GM12874 (cell line): Measurements from ENCODE around the gene MRPS18B.

Experiments used
- CTCF ChIP-seq: IDR thresholded peaks from 2 replicates; pipeline ENCODE4 v1.5.1; 2011; ENCODE audit warnings: low read depth, mild to moderate bottlenecking, control low read depth, low read length, moderate library complexity; ENCODE audit not compliant: insufficient read depth

MRPS18B gene

GRCh38 chr6:30573113-30573512, 44.5 kb upstream of the MRPS18B start:
- TF ChIP-seq CTCF = no peak

DNA sequence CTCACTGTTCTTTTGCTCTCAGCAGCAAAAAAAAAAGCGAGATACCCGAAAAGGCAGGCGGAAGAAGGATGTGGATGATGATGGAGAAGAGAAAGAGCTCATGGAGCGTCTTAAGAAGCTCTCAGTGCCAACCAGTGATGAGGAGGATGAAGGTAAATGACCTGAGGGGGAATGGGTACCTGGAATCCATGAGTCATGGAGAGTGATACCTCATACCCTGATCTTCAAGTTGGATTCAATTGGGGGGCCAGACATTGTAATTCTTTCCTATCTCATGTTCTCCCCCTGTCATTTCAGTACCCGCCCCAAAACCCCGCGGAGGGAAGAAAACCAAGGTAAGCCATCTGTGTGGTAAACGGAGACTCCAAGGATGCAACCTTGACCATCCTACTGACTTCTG, 39.6 kb upstream of the MRPS18B start:
- TF ChIP-seq CTCF = no peak

DNA sequence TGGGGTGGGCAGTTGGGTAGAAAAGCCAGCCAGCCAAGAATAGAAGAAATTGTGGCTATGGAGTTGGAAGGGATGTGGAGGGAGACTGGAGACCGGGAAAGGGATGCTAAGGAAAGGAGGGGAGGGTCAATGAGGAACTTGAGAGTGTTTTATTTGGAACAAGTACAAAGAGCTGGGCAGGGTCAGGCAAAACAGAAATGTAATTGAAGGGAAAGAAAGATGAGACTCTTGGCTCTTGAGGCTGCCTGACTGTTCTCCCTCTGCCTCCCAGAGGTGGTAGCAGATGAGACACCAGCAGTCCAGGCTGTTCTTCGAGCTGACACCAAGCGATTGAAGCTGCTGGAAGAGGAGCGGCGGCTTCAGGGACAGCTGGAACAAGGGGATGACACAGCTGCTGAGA, 33.7 kb upstream of the MRPS18B start:
- no peak for TF ChIP-seq CTCF

GRCh38 chr6:30589754-30590358, 27.8 kb upstream of the MRPS18B start:
- no peak for TF ChIP-seq CTCF

GRCh38 chr6:30590509-30590908, 27.1 kb upstream of the MRPS18B start:
- no peak for TF ChIP-seq CTCF

DNA sequence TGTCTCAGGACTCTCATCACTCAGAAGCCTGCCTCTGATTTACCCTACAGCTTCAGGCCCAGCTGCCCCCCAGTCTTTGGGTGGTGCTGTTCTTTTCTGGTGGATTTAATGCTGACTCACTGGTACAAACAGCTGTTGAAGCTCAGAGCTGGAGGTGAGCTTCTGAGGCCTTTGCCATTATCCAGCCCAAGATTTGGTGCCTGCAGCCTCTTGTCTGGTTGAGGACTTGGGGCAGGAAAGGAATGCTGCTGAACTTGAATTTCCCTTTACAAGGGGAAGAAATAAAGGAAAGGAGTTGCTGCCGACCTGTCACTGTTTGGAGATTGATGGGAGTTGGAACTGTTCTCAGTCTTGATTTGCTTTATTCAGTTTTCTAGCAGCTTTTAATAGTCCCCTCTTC, 26.6 kb upstream of the MRPS18B start:
- TF ChIP-seq CTCF = no peak

DNA sequence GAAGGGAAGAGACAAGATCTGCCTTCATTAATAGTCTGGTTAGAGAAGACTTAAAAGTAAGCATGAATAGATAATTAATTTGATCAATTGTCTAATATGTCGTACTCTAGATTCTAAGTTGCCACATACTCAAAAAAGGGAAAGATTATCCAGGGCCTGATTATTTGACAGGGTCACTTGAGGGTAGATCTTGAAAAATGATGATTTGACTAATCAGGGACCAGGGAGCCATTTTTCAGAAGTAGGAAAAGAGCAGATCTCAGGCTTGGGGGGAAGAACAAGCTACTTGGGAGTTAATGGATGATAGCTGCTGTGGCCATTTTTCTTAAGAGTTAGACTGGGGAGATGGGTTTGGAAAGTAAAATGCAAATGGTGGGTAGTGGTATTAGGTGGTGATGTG, 25.4 kb upstream of the MRPS18B start:
- TF ChIP-seq CTCF = no peak
